CD4-positive, alpha-beta T cell (primary cell): Measurements from ENCODE around the gene POLA2. TPM values are rescaled to one million over a fixed set of nuclear protein-coding genes. Genes with fewer than 3 reads are reported as not detected.
"Not testable (repeated sequence)": the region's sequence is repeated elsewhere in the genome, so short reads cannot be mapped to it uniquely, and the experiment has no call there.

ENCODE experiments used
- ATAC-seq: fragments of 200-7000 bp; cut with Tn5 transposase; one replicate; pipeline ENCODE4 v1.10.0; 2022; ENCODE audit warnings: mild to moderate bottlenecking; ENCODE audit not compliant: poor library complexity
- CTCF ChIA-PET: fragments of 350-600 bp; sonication (Branson Sonifier 250); formaldehyde crosslinking; loops from one replicate; lab custom pipeline; 2021; ENCODE audit warnings: antibody characterized with exemption, inconsistent platforms; lab: Charles Lee
- POLR2A ChIA-PET: fragments of 350-600 bp; sonication (Branson Sonifier 250); formaldehyde crosslinking; loops from one replicate; lab custom pipeline; 2021; ENCODE audit warnings: antibody characterized with exemption, inconsistent platforms; lab: Charles Lee
- DNase-seq, 14 experiments: peaks; one replicate each; pipeline ENCODE4 v3.0.0-alpha.2; 2013 to 2020; ENCODE audit warnings: mixed read lengths in 2 of 14
- H3K27ac ChIP-seq, 2 donors: one replicate each; pipeline versions ENCODE4 v1.5.1 to v1.7.0; 2013; ENCODE audit warnings: low read length in 2 of 2, low read depth in 1 of 2, mild to moderate bottlenecking in 1 of 2
- H3K27me3 ChIP-seq, 2 experiments: 1 replicate in 1 of 2; 2 replicates in 1 of 2; pipeline versions ENCODE4 v1.6.1 to v1.7.0; 2013; ENCODE audit warnings: low read length in 2 of 2, control low read depth in 1 of 2, mild to moderate bottlenecking in 1 of 2, moderate library complexity in 1 of 2; ENCODE audit not compliant: insufficient read depth in 2 of 2, control insufficient read depth in 1 of 2
- H3K36me3 ChIP-seq: one replicate; pipeline ENCODE4 v1.6.1; 2013; ENCODE audit warnings: low read length, control low read depth; ENCODE audit not compliant: insufficient read depth
- H3K4me1 ChIP-seq: one replicate; pipeline ENCODE4 v1.6.1; 2013; ENCODE audit warnings: low read length, control low read depth; ENCODE audit not compliant: insufficient read depth
- H3K4me3 ChIP-seq: one replicate; pipeline ENCODE4 v1.5.1; 2013; ENCODE audit warnings: mild to moderate bottlenecking, low read length, moderate library complexity
- H3K9me3 ChIP-seq, 2 experiments: 1 replicate in 1 of 2; 2 replicates in 1 of 2; pipeline versions ENCODE4 v1.6.1 to v1.7.0; 2013; ENCODE audit warnings: low read length in 2 of 2, mild to moderate bottlenecking in 2 of 2, control low read depth in 1 of 2, moderate library complexity in 1 of 2; ENCODE audit not compliant: control insufficient read depth in 1 of 2, insufficient read depth in 1 of 2
- H3K27ac Mint-ChIP-seq: one replicate; pipeline ENCODE4 v1.8.0; 2020; ENCODE audit warnings: mixed read lengths
- H3K27me3 Mint-ChIP-seq: one replicate; pipeline ENCODE4 v1.8.0; 2021; ENCODE audit warnings: mixed read lengths
- H3K36me3 Mint-ChIP-seq: one replicate; pipeline ENCODE4 v1.8.0; 2021; ENCODE audit warnings: low read depth, mixed read lengths
- H3K4me1 Mint-ChIP-seq: one replicate; pipeline ENCODE4 v1.8.0; 2021; ENCODE audit warnings: low read depth, mixed read lengths
- H3K4me3 Mint-ChIP-seq: one replicate; pipeline ENCODE4 v1.8.0; 2020; ENCODE audit warnings: mild to moderate bottlenecking, mixed read lengths
- H3K9me3 Mint-ChIP-seq: one replicate; pipeline ENCODE4 v1.8.0; 2020; ENCODE audit warnings: mixed read lengths
- CTCF ChIP-seq: fragments of 200-600 bp; IDR thresholded peaks from one replicate; pipeline ENCODE4 v1.8.0; 2022; ENCODE audit warnings: antibody characterized with exemption, mild to moderate bottlenecking
- intact Hi-C, 2 experiments: fragments of 100-400 bp; cut with DNase I in 1 of 2; cut with micrococcal nuclease in 1 of 2; formaldehyde crosslinking; loops; one replicate each; pipeline versions ENCODE4 v1.15.1 to v1.9.0; 2023 to 2025; cut with DNase I, micrococcal nuclease
- total RNA-seq, 174 experiments: library from RNA in 2 of 174; stranded (reverse) in 2 of 174; gene quantifications; one replicate each; pipeline ENCODE4 v1.2.3 and lab custom pipeline; 2021 to 2026

POLA2 gene
- total RNA-seq, 2 experiments from 2014 or later, result 9.6 to 10.6 TPM

GRCh38 chr11:65243797-65244196 lies 18.0 kb upstream of the POLA2 start:
- no peak for TF ChIP-seq CTCF
- H3K27ac ChIP-seq, result no peak overlapping the region
- peaks cover 0 to 8% of the 10 kb centered on the region in 2 experiments for H3K9me3 ChIP-seq
- no peaks in the 10 kb centered on the region for H3K36me3 ChIP-seq
- Mint-ChIP-seq H3K4me1 (no peaks in the 10 kb centered on the region), H3K36me3 (no peaks in the 10 kb centered on the region), H3K4me3 (no peak overlapping the region), H3K27ac (no peak overlapping the region), H3K9me3 (no peaks in the 10 kb centered on the region), H3K27me3 (no peaks in the 10 kb centered on the region)
- H3K27me3 ChIP-seq, result no peaks in the 10 kb centered on the region
- H3K4me3 ChIP-seq, result no peak overlapping the region
- DNase-seq (no peak), ATAC-seq (no peak)
- ChIA-PET POLR2A (no interaction called here), CTCF (no interaction called here)
- H3K4me1 ChIP-seq, result no peaks in the 10 kb centered on the region
- intact Hi-C loops, result no loop called here

- DNase-seq, H3K9me3 Mint-ChIP-seq, H3K4me1 Mint-ChIP-seq, H3K9me3 ChIP-seq, H3K27me3 ChIP-seq, ATAC-seq, H3K27ac ChIP-seq, H3K4me1 ChIP-seq, H3K36me3 ChIP-seq, H3K4me3 Mint-ChIP-seq, intact Hi-C loops, H3K4me3 ChIP-seq, H3K36me3 Mint-ChIP-seq, H3K27me3 Mint-ChIP-seq, H3K27ac Mint-ChIP-seq, POLR2A ChIA-PET: not testable (repeated sequence)
- CTCF ChIA-PET, result interaction anchor here (0.6 to 0.7 kb wide), 3 partner anchors 20 to 78 kb away, joined by 3 read pairs; no protein-coding TSS in a partner anchor
Observed at GRCh38 chr11:65245046-65245445, 16.7 kb upstream of the POLA2 start.

GRCh38 chr11:65246506-65246905 lies 15.3 kb upstream of the POLA2 start:
- Mint-ChIP-seq H3K36me3 (no peaks in the 10 kb centered on the region), H3K27me3 (no peaks in the 10 kb centered on the region), H3K4me1 (no peaks in the 10 kb centered on the region), H3K27ac (no peak overlapping the region), H3K9me3 (no peaks in the 10 kb centered on the region), H3K4me3 (no peak overlapping the region)
- DNase-seq (no peak), ATAC-seq (no peak)
- no peaks in the 10 kb centered on the region for H3K27me3 ChIP-seq
- no peak for TF ChIP-seq CTCF
- H3K27ac ChIP-seq, result no peak overlapping the region
- H3K9me3 ChIP-seq, result peaks cover 0 to 7% of the 10 kb centered on the region in 2 experiments
- no peaks in the 10 kb centered on the region for H3K4me1 ChIP-seq
- no peaks in the 10 kb centered on the region for H3K36me3 ChIP-seq
- H3K4me3 ChIP-seq, result no peak overlapping the region
- POLR2A ChIA-PET, result no interaction called here
- CTCF ChIA-PET, result no interaction called here
- intact Hi-C loops, result no loop called here

- H3K27ac ChIP-seq, H3K27me3 ChIP-seq, H3K4me1 Mint-ChIP-seq, CTCF ChIA-PET, ATAC-seq, H3K27ac Mint-ChIP-seq, H3K9me3 ChIP-seq, DNase-seq, H3K4me3 ChIP-seq, H3K27me3 Mint-ChIP-seq, intact Hi-C loops, H3K36me3 ChIP-seq, H3K9me3 Mint-ChIP-seq, H3K4me1 ChIP-seq, H3K4me3 Mint-ChIP-seq, POLR2A ChIA-PET, H3K36me3 Mint-ChIP-seq: not testable (repeated sequence)
Observed at GRCh38 chr11:65248184-65248710, 13.5 kb upstream of the POLA2 start.
